Keratinocyte (primary cell): ENCODE results near the gene ADGRL3.

ENCODE experiments used
- CTCF ChIP-seq, 3 experiments: IDR thresholded peaks in 1 of 3; conservative IDR thresholded peaks in 1 of 3; optimal IDR thresholded peaks in 1 of 3; 2 replicates in 2 of 3; 3 replicates in 1 of 3; pipeline versions ENCODE3 to v1.5.1; 2011; ENCODE audit warnings: low read length in 3 of 3, mild to moderate bottlenecking in 3 of 3, moderate library complexity in 2 of 3, control low read depth in 1 of 3, inconsistent platforms in 1 of 3; ENCODE audit not compliant: insufficient read depth in 2 of 3; ENCODE audit errors: extremely low read depth in 1 of 3
- EZH2 ChIP-seq: IDR thresholded peaks from one replicate; pipeline ENCODE4 v1.6.1; 2012; ENCODE audit warnings: inconsistent platforms, mild to moderate bottlenecking, low read length, moderate library complexity

GRCh38 chr4:61299316-61299715 lies 99.2 kb downstream of the ADGRL3 start:
- TF ChIP-seq CTCF (optimal IDR thresholded peaks at IDR 0.05 in 1 of 3, IDR thresholded peaks at IDR 0.05 in 1 of 3, conservative IDR thresholded peaks at IDR 0.05 in 1 of 3; ENCODE audit: extremely low read depth in 1 of 3, insufficient read depth in 2 of 3, low read length in 3 of 3), result no peak
- no peak for TF ChIP-seq EZH2
